ENCODE measurements around the gene XIST. TPM values are rescaled to one million over a fixed set of nuclear protein-coding genes. Genes with fewer than 3 reads are reported as not detected.

XIST gene
- total and polyA plus RNA-seq, 9 of the 15 experiments (the other 6 are each of a cell fraction or from before 2014, with no cell fraction given) = 22.4 to 160 (median 55.5) TPM

GRCh38 chrX:73841337-73841736 is 11.2 kb downstream of the XIST start:
- Histone ChIP-seq H3K9me1 (ENCODE audit: control insufficient read depth, insufficient read depth, low read length) (peaks cover 1% of the 10 kb centered on the region), H2AFZ (ENCODE audit: low read depth, low read length) (no peak overlapping the region), H3K36me3 (ENCODE audit: control insufficient read depth, insufficient read depth, low read length) (peaks cover 36% of the 10 kb centered on the region; the same call in 2 of the 3 replicates), H3K79me2 (ENCODE audit: control insufficient read depth, insufficient read depth, low read length) (peaks cover 100% of the 10 kb centered on the region), H3K27ac (ENCODE audit: extremely low read depth, low read depth, low read length) (no peak overlapping the region), H3K4me2 (ENCODE audit: insufficient read depth, low read length) (no peak overlapping the region), H3K4me1 (replicated peaks in 1 of 2; ENCODE audit: control insufficient read depth in 2 of 2, insufficient read depth in 2 of 2, low read length in 2 of 2) (no peaks in the 10 kb centered on the region; a peak in 1 of 5 replicates), H4K20me1 (replicated peaks; ENCODE audit: control insufficient read depth, insufficient read depth, low read length) (peaks cover 46% of the 10 kb centered on the region; the same call in 1 of the 2 replicates), H3K27me3 (ENCODE audit: control insufficient read depth in 2 of 2, insufficient read depth in 2 of 2, low read length in 2 of 2) (no peaks in the 10 kb centered on the region), H3K9me3 (replicated peaks; ENCODE audit: control insufficient read depth, insufficient read depth, low read depth, low read length) (no peaks in the 10 kb centered on the region), H3K9ac (ENCODE audit: insufficient read depth in 1 of 2, low read depth in 2 of 2, low read length in 2 of 2) (no peak overlapping the region), H3K4me3 (no peak overlapping the region)
- ATAC-seq (no peak), DNase-seq (ENCODE audit: extremely low read depth in 1 of 4, low spot score in 3 of 4) (no peak), FAIRE-seq (no peak)
- CTCF ChIA-PET (ENCODE audit: low intra/inter-chr PET ratio) = no interaction called here
- intact Hi-C loops (cut with micrococcal nuclease) = no loop called here
- WGBS (ENCODE audit: insufficient coverage, low coverage, missing lambda C conversion rate) = 43% methylated on average over 4 of the region's 5 CpGs
- in situ Hi-C loops (cut with MboI) = no loop called here
- POLR2A ChIA-PET = no interaction called here
- BruUV-seq (replicated peaks) = no TSS peak
- TF ChIP-seq ZBTB49 (CRISPR knock-in tag; IDR thresholded peaks at IDR 0.05; ENCODE audit: borderline replicate concordance) (no peak), DNMT1 (IDR thresholded peaks at IDR 0.05) (no peak), ZNF175 (CRISPR knock-in tag; IDR thresholded peaks at IDR 0.05; ENCODE audit: low read depth) (no peak), REST (IDR thresholded peaks at IDR 0.05; ENCODE audit: borderline replicate concordance) (no peak), REST (CRISPR knock-in tag; IDR thresholded peaks at IDR 0.05; ENCODE audit: low read depth) (no peak), ARID3A (IDR thresholded peaks at IDR 0.05; ENCODE audit: borderline replicate concordance, low read depth, low read length) (no peak), ZNF639 (CRISPR knock-in tag; conservative IDR thresholded peaks at IDR 0.05 in 1 of 2, IDR thresholded peaks at IDR 0.05 in 1 of 2) (no peak), ZNF184 (CRISPR knock-in tag; IDR thresholded peaks at IDR 0.05) (no peak)

Measured in K562 (cell line).